Transverse colon (tissue), 4 donors: ENCODE data around the gene EVI5.

Experiments used
- CTCF ChIP-seq, 5 experiments: fragments of 200-600 bp in 3 of 5; fragments of 450-650 bp in 2 of 5; sonication (generic) in 3 of 5; IDR thresholded peaks; 1 replicate in 2 of 5; 2 replicates in 3 of 5; pipeline ENCODE4 v1.5.1; 2016 to 2017; ENCODE audit warnings: antibody characterized with exemption in 5 of 5, inconsistent platforms in 3 of 5, mild to moderate bottlenecking in 2 of 5, moderate library complexity in 1 of 5
- EP300 ChIP-seq: sonication (generic); formaldehyde crosslinking; IDR thresholded peaks from one replicate; pipeline ENCODE4 v1.6.1; 2017; ENCODE audit warnings: antibody characterized with exemption, low read depth
- POLR2AphosphoS5 ChIP-seq, 3 donors: sonication (generic); formaldehyde crosslinking; IDR thresholded peaks; one replicate each; pipeline ENCODE4 v1.6.1; 2016; ENCODE audit warnings: antibody characterized with exemption in 3 of 3

- TF ChIP-seq POLR2AphosphoS5 (IDR thresholded peaks at IDR 0.05) (no peak), EP300 (no peak), CTCF (IDR thresholded peaks at IDR 0.05) (no peak)
These were observed 10.3 kb upstream of the EVI5 start for GRCh38 chr1:92795166-92795565.
